SJSA1 (cell line): ENCODE data around the gene ACAP2. TPM values are rescaled to one million over a fixed set of nuclear protein-coding genes. Genes with fewer than 3 reads are reported as not detected.
A peak's percentile ranks its signal among the peaks of the same experiment; 100 is the strongest.

Source experiments
- DNase-seq, 2 experiments: peaks; one replicate each; pipeline ENCODE4 v3.0.0-alpha.2; 2015 to 2020; ENCODE audit warnings: low spot score in 2 of 2, low read depth in 1 of 2
- H3K27ac ChIP-seq: fragments of 250-450 bp; sonication (Bioruptor Pico); 2 replicates; pipeline ENCODE4 v1.5.1; 2020; ENCODE audit warnings: mild to moderate bottlenecking, moderate library complexity
- H3K27me3 ChIP-seq: fragments of 250-450 bp; sonication (Bioruptor Pico); replicated peaks from 2 replicates; pipeline ENCODE4 v1.5.1; 2020; ENCODE audit warnings: mild to moderate bottlenecking, moderate library complexity
- H3K36me3 ChIP-seq: fragments of 250-450 bp; sonication (Bioruptor Pico); 2 replicates; pipeline ENCODE4 v1.5.1; 2020; ENCODE audit warnings: mild to moderate bottlenecking
- H3K4me1 ChIP-seq: fragments of 250-450 bp; sonication (Bioruptor Pico); replicated peaks from 2 replicates; pipeline ENCODE4 v1.6.1; 2021; ENCODE audit warnings: mild to moderate bottlenecking
- H3K4me3 ChIP-seq: fragments of 250-450 bp; sonication (Bioruptor Pico); 2 replicates; pipeline ENCODE4 v1.5.1; 2020; ENCODE audit warnings: mild to moderate bottlenecking
- H3K9me3 ChIP-seq: fragments of 250-450 bp; sonication (Bioruptor Pico); replicated peaks from 2 replicates; pipeline ENCODE4 v1.5.1; 2020; ENCODE audit warnings: mild to moderate bottlenecking
- total RNA-seq: library from RNA; depleted of rRNA; stranded (reverse); fragments of >200 nt; shearing (Covaris generic); gene quantifications from 2 replicates; pipeline ENCODE4 v1.2.3, GENCODE V29; 2014

Gene ACAP2
- total RNA-seq, 1 experiment from 2014 or later = 39.6 TPM

GRCh38 chr3:195274259-195274966 is 168.4 kb downstream of the ACAP2 start:
- Histone ChIP-seq H3K4me1 (peaks cover 16% of the 10 kb centered on the region), H3K27me3 (no peaks in the 10 kb centered on the region), H3K27ac (no peak overlapping the region), H3K4me3 (no peak overlapping the region), H3K36me3 (peaks cover 7% of the 10 kb centered on the region; the same call in 1 of the 2 replicates), H3K9me3 (no peaks in the 10 kb centered on the region)
- DNase-seq = no peak

- H3K36me3 ChIP-seq = peaks cover 10% of the 10 kb centered on the region
- no peaks in the 10 kb centered on the region for H3K27me3 ChIP-seq
- peaks cover 20% of the 10 kb centered on the region for H3K4me1 ChIP-seq
- DNase-seq = peak; percentile 85 to 94
- peak overlapping the region; percentile 91 for H3K4me3 ChIP-seq
- no peak overlapping the region for H3K27ac ChIP-seq
- H3K9me3 ChIP-seq = no peaks in the 10 kb centered on the region
These were observed 171.2 kb downstream of the ACAP2 start for GRCh38 chr3:195271410-195272243.

GRCh38 chr3:195270817-195271409 is 171.9 kb downstream of the ACAP2 start, which contains the start of gene XXYLT1:
XXYLT1 (minus strand) TSS chr3:195271159; CDS start chr3:195271058, 101 bp downstream.
- Histone ChIP-seq H3K27ac (peak within 1 kb of the TSS; percentile 66), H3K27me3 (no peaks in the 10 kb centered on the region), H3K9me3 (no peaks in the 10 kb centered on the region), H3K36me3 (peaks cover 10% of the 10 kb centered on the region), H3K4me3 (peak within 1 kb of the TSS; percentile 91), H3K4me1 (peaks cover 20% of the 10 kb centered on the region)
- DNase-seq = peak; percentile 89 to 95

GRCh38 chr3:195270079-195270816 is 172.6 kb downstream of the ACAP2 start:
- Histone ChIP-seq H3K36me3 (peaks cover 12% of the 10 kb centered on the region), H3K27ac (peak overlapping the region; percentile 66; the same call in 1 of the 2 replicates), H3K4me3 (peak overlapping the region; percentile 91), H3K4me1 (peaks cover 20% of the 10 kb centered on the region), H3K9me3 (no peaks in the 10 kb centered on the region), H3K27me3 (no peaks in the 10 kb centered on the region)
- DNase-seq = peak; percentile 59 to 67

- H3K4me1 ChIP-seq = peaks cover 20% of the 10 kb centered on the region
- no peak overlapping the region for H3K27ac ChIP-seq
- H3K36me3 ChIP-seq = peaks cover 12% of the 10 kb centered on the region
- H3K9me3 ChIP-seq = no peaks in the 10 kb centered on the region
- H3K4me3 ChIP-seq = peak overlapping the region; percentile 91
- H3K27me3 ChIP-seq = no peaks in the 10 kb centered on the region
- DNase-seq = no peak
These were observed 173.3 kb downstream of the ACAP2 start for GRCh38 chr3:195269375-195270078.

- H3K4me3 ChIP-seq = no peak overlapping the region
- no peaks in the 10 kb centered on the region for H3K9me3 ChIP-seq
- H3K27me3 ChIP-seq = no peaks in the 10 kb centered on the region
- peaks cover 20% of the 10 kb centered on the region for H3K4me1 ChIP-seq
- no peak for DNase-seq
- peaks cover 12% of the 10 kb centered on the region for H3K36me3 ChIP-seq
- no peak overlapping the region for H3K27ac ChIP-seq
These were observed 174.1 kb downstream of the ACAP2 start for GRCh38 chr3:195268576-195269309.

- Histone ChIP-seq H3K4me1 (peaks cover 20% of the 10 kb centered on the region), H3K9me3 (no peaks in the 10 kb centered on the region), H3K4me3 (no peak overlapping the region), H3K27ac (no peak overlapping the region), H3K36me3 (peaks cover 12% of the 10 kb centered on the region), H3K27me3 (no peaks in the 10 kb centered on the region)
- no peak for DNase-seq
These were observed 175.7 kb downstream of the ACAP2 start for GRCh38 chr3:195267096-195267495.

GRCh38 chr3:195266428-195266827 is 176.4 kb downstream of the ACAP2 start:
- Histone ChIP-seq H3K36me3 (peaks cover 12% of the 10 kb centered on the region), H3K4me1 (peaks cover 16% of the 10 kb centered on the region), H3K9me3 (no peaks in the 10 kb centered on the region), H3K27me3 (no peaks in the 10 kb centered on the region), H3K27ac (no peak overlapping the region), H3K4me3 (no peak overlapping the region)
- no peak for DNase-seq

GRCh38 chr3:195265363-195265976 is 177.3 kb downstream of the ACAP2 start:
- no peak for DNase-seq
- no peak overlapping the region for H3K4me3 ChIP-seq
- no peak overlapping the region for H3K27ac ChIP-seq
- peaks cover 9% of the 10 kb centered on the region for H3K36me3 ChIP-seq
- peaks cover 18% of the 10 kb centered on the region for H3K4me1 ChIP-seq
- H3K9me3 ChIP-seq = no peaks in the 10 kb centered on the region
- no peaks in the 10 kb centered on the region for H3K27me3 ChIP-seq

- Histone ChIP-seq H3K36me3 (peaks cover 9% of the 10 kb centered on the region), H3K27ac (no peak overlapping the region), H3K4me3 (no peak overlapping the region), H3K4me1 (peaks cover 17% of the 10 kb centered on the region), H3K27me3 (no peaks in the 10 kb centered on the region), H3K9me3 (no peaks in the 10 kb centered on the region)
- DNase-seq = no peak
These were observed 178.8 kb downstream of the ACAP2 start for GRCh38 chr3:195263925-195264600.

GRCh38 chr3:195263193-195263924 is 179.5 kb downstream of the ACAP2 start:
- Histone ChIP-seq H3K27ac (no peak overlapping the region), H3K27me3 (no peaks in the 10 kb centered on the region), H3K4me1 (peaks cover 24% of the 10 kb centered on the region), H3K36me3 (peaks cover 9% of the 10 kb centered on the region), H3K9me3 (no peaks in the 10 kb centered on the region), H3K4me3 (no peak overlapping the region)
- DNase-seq = peak in 1 of 2 experiments; percentile 7
